Aorta (tissue), 5 donors: Measurements from ENCODE around the gene RNF212B. TPM values are rescaled to one million over a fixed set of nuclear protein-coding genes. Genes with fewer than 3 reads are reported as not detected.
"Not testable (repeated sequence)": the region's sequence is repeated elsewhere in the genome, so short reads cannot be mapped to it uniquely, and the experiment has no call there.

Source experiments
- ATAC-seq: fragments of 200-7000 bp; cut with Tn5 transposase; one replicate; pipeline ENCODE4 v1.9.1; 2022; ENCODE audit warnings: moderate library complexity; ENCODE audit not compliant: low FRiP score
- DNase-seq, 2 donors: peaks; one replicate each; pipeline ENCODE4 v3.0.0-alpha.2; 2020
- H3K27ac ChIP-seq, 2 donors: one replicate each; pipeline ENCODE4 v1.5.1; 2013; ENCODE audit warnings: low read length in 2 of 2, mild to moderate bottlenecking in 2 of 2, moderate library complexity in 2 of 2, control low read depth in 1 of 2, inconsistent platforms in 1 of 2, low read depth in 1 of 2
- H3K27me3 ChIP-seq, 2 donors: one replicate each; pipeline ENCODE4 v1.6.1; 2013; ENCODE audit warnings: control low read depth in 1 of 2, low read length in 1 of 2, mild to moderate bottlenecking in 1 of 2, moderate library complexity in 1 of 2; ENCODE audit not compliant: insufficient read depth in 2 of 2, control insufficient read depth in 1 of 2
- H3K36me3 ChIP-seq, 2 donors: one replicate each; pipeline ENCODE4 v1.6.1; 2013; ENCODE audit warnings: control low read depth in 1 of 2, low read length in 1 of 2, mild to moderate bottlenecking in 1 of 2; ENCODE audit not compliant: insufficient read depth in 2 of 2, control insufficient read depth in 1 of 2
- H3K4me1 ChIP-seq, 2 donors: one replicate each; pipeline ENCODE4 v1.6.1; 2013; ENCODE audit warnings: low read length in 2 of 2, control low read depth in 1 of 2, mild to moderate bottlenecking in 1 of 2, moderate library complexity in 1 of 2; ENCODE audit not compliant: insufficient read depth in 2 of 2, control insufficient read depth in 1 of 2
- H3K4me3 ChIP-seq, 2 donors: one replicate each; pipeline ENCODE4 v1.5.1; 2013; ENCODE audit warnings: low read length in 2 of 2, control low read depth in 1 of 2, mild to moderate bottlenecking in 1 of 2
- H3K9me3 ChIP-seq: one replicate; pipeline ENCODE4 v1.6.1; 2013; ENCODE audit warnings: mild to moderate bottlenecking, low read length; ENCODE audit not compliant: control insufficient read depth
- whole genome bisulfite sequencing, 2 donors: extraction: QIAGEN DNeasy Blood & Tissue Kit; methylation state at CpG; one replicate each; pipeline ENCODE4 v1.1.7; 2013; 5-methylcytosine and 5-hydroxymethylcytosine counted together
- intact Hi-C, 2 donors: fragments of 100-400 bp; cut with DNase I; formaldehyde crosslinking; loops; one replicate each; pipeline versions ENCODE4 v1.14.2 to v1.15.0; 2022
- polyA plus RNA-seq, 2 donors: library from polyadenylated mRNA; stranded (reverse); fragments of 200-250 nt; gene quantifications; one replicate each; pipeline ENCODE4 v1.2.3, GENCODE V29; 2013
- total RNA-seq, 2 donors: library from RNA; stranded (reverse); fragmentation: NEBNext Ultra II Directional; extraction: Animal tissue kit (Norgen Biotek cat#: 25700); gene quantifications; one replicate each; pipeline ENCODE4 v1.2.1, GENCODE V29; 2021
- donor health status: healthy with polysubstance abuse.
- donor health status: Bipolar disorder and iron deficiency.
- donor health status: DM: no; HTN: no; CAD: no.
- donor health status: DM: no; HTN: no; CAD: no.
- donor health status: DM: yes; HTN: yes; CAD: no.

The RNF212B gene
- total and polyA plus RNA-seq, 4 donors: not detected

GRCh38 chr14:23232241-23232808, 5.4 kb upstream of the RNF212B start:
- H3K4me1 ChIP-seq, H3K27me3 ChIP-seq, H3K27ac ChIP-seq, H3K9me3 ChIP-seq, H3K36me3 ChIP-seq, intact Hi-C loops, DNase-seq, H3K4me3 ChIP-seq, ATAC-seq: not testable (repeated sequence)
- 93 to 95% methylated on average over 20 to 38 of the region's 38 CpGs for WGBS, 2 donors

GRCh38 chr14:23240661-23241060, 2.9 kb downstream of the RNF212B start:
- no peaks in the 10 kb centered on the region for H3K9me3 ChIP-seq
- H3K36me3 ChIP-seq: no peaks in the 10 kb centered on the region
- no peak overlapping the region for H3K27ac ChIP-seq
- intact Hi-C loops: no loop called here
- no peak for ATAC-seq
- no peak overlapping the region for H3K4me3 ChIP-seq
- H3K4me1 ChIP-seq: no peaks in the 10 kb centered on the region
- H3K27me3 ChIP-seq: no peaks in the 10 kb centered on the region
- 81 to 90% methylated on average over 1 of the region's 1 CpG for WGBS, 2 donors
- DNase-seq: no peak

- H3K4me3 ChIP-seq, H3K36me3 ChIP-seq, intact Hi-C loops, DNase-seq, ATAC-seq, H3K4me1 ChIP-seq, H3K27ac ChIP-seq, H3K27me3 ChIP-seq, H3K9me3 ChIP-seq: not testable (repeated sequence)
- 78 to 83% methylated on average over 7 of the region's 7 CpGs for WGBS, 2 donors
Measured at GRCh38 chr14:23241061-23241715, 3.5 kb downstream of the RNF212B start.

- H3K9me3 ChIP-seq: no peaks in the 10 kb centered on the region
- ATAC-seq: no peak
- intact Hi-C loops: no loop called here
- no peak for DNase-seq
- H3K27me3 ChIP-seq: no peaks in the 10 kb centered on the region
- WGBS, 2 donors: 53 to 68% methylated on average over 2 of the region's 3 CpGs
- no peaks in the 10 kb centered on the region for H3K36me3 ChIP-seq
- no peaks in the 10 kb centered on the region for H3K4me1 ChIP-seq
- H3K4me3 ChIP-seq: no peak overlapping the region
- no peak overlapping the region for H3K27ac ChIP-seq
Measured at GRCh38 chr14:23242076-23242475, 4.3 kb downstream of the RNF212B start.

- WGBS, 2 donors: 70 to 83% methylated on average over 2 of the region's 2 CpGs
- no peak overlapping the region for H3K27ac ChIP-seq
- H3K4me1 ChIP-seq: no peaks in the 10 kb centered on the region
- DNase-seq: no peak
- no peak overlapping the region for H3K4me3 ChIP-seq
- H3K27me3 ChIP-seq: no peaks in the 10 kb centered on the region
- no peaks in the 10 kb centered on the region for H3K36me3 ChIP-seq
- intact Hi-C loops: no loop called here
- no peaks in the 10 kb centered on the region for H3K9me3 ChIP-seq
- no peak for ATAC-seq
Measured at GRCh38 chr14:23243066-23243465, 5.3 kb downstream of the RNF212B start.

GRCh38 chr14:23245282-23245681, 7.5 kb downstream of the RNF212B start:
- H3K9me3 ChIP-seq: no peaks in the 10 kb centered on the region
- DNase-seq (no peak), ATAC-seq (no peak)

GRCh38 chr14:23248601-23249000, 10.9 kb downstream of the RNF212B start:
- H3K4me3 ChIP-seq: no peak overlapping the region
- DNase-seq (no peak), ATAC-seq (no peak)
- H3K36me3 ChIP-seq: no peaks in the 10 kb centered on the region
- no peaks in the 10 kb centered on the region for H3K4me1 ChIP-seq
- H3K27ac ChIP-seq: no peak overlapping the region
- WGBS, 2 donors: 91% methylated on average over 7 of the region's 7 CpGs
- H3K27me3 ChIP-seq: no peaks in the 10 kb centered on the region
- intact Hi-C loops: no loop called here
- no peaks in the 10 kb centered on the region for H3K9me3 ChIP-seq

More at GRCh38 chr14:23245282-23245681, 7.5 kb downstream of the RNF212B start:
- Histone ChIP-seq H3K27me3 (no peaks in the 10 kb centered on the region), H3K4me1 (no peaks in the 10 kb centered on the region), H3K36me3 (no peaks in the 10 kb centered on the region), H3K4me3 (no peak overlapping the region), H3K27ac (no peak overlapping the region)
- intact Hi-C loops: no loop called here

- Histone ChIP-seq H3K9me3 (no peaks in the 10 kb centered on the region), H3K27ac (no peak overlapping the region), H3K4me1 (no peaks in the 10 kb centered on the region), H3K4me3 (no peak overlapping the region), H3K27me3 (no peaks in the 10 kb centered on the region), H3K36me3 (no peaks in the 10 kb centered on the region)
- ATAC-seq: no peak
- intact Hi-C loops: no loop called here
- DNase-seq: no peak
- 86 to 91% methylated on average over 6 of the region's 6 CpGs for WGBS, 2 donors
Measured at GRCh38 chr14:23249824-23250223, 12.1 kb downstream of the RNF212B start.

- H3K27ac ChIP-seq: no peak overlapping the region
- intact Hi-C loops: no loop called here
- no peaks in the 10 kb centered on the region for H3K27me3 ChIP-seq
- H3K9me3 ChIP-seq: no peaks in the 10 kb centered on the region
- H3K4me3 ChIP-seq: no peak overlapping the region
- H3K4me1 ChIP-seq: no peaks in the 10 kb centered on the region
- ATAC-seq: no peak
- no peaks in the 10 kb centered on the region for H3K36me3 ChIP-seq
- no peak for DNase-seq
- WGBS, 2 donors: 38 to 40% methylated on average over 3 of the region's 3 CpGs
Measured at GRCh38 chr14:23252006-23252405, 14.3 kb downstream of the RNF212B start.
